Activated gamma-delta T cell treated with Interleukin-2 at 50 U/mL for 16 hours (primary cell): Measurements from ENCODE around the gene SOCS1.
A peak's percentile ranks its signal among the peaks of the same experiment; 100 is the strongest.

Experiments
- DNase-seq: peaks from one replicate; pipeline ENCODE4 v3.0.0-alpha.2; 2020

SOCS1 gene

GRCh38 chr16:11242658-11243057 lies 13.3 kb downstream of the SOCS1 start:
- no peak for DNase-seq

- no peak for DNase-seq
Measured at GRCh38 chr16:11241480-11242204, 14.4 kb downstream of the SOCS1 start.

GRCh38 chr16:11240636-11241473 lies 15.1 kb downstream of the SOCS1 start:
- DNase-seq, result no peak

- no peak for DNase-seq
Measured at GRCh38 chr16:11239644-11240632, 16.1 kb downstream of the SOCS1 start.

- no peak for DNase-seq
Measured at GRCh38 chr16:11238272-11239202, 17.5 kb downstream of the SOCS1 start.

GRCh38 chr16:11236461-11237254 lies 19.3 kb downstream of the SOCS1 start:
- DNase-seq, result no peak

GRCh38 chr16:11235703-11235991 lies 20.4 kb downstream of the SOCS1 start:
- DNase-seq, result no peak

- DNase-seq, result no peak
Measured at GRCh38 chr16:11234884-11235702, 20.9 kb downstream of the SOCS1 start.

- DNase-seq, result peak; percentile 56
Measured at GRCh38 chr16:11233727-11234376, 22.2 kb downstream of the SOCS1 start.

GRCh38 chr16:11232852-11233726 lies 22.9 kb downstream of the SOCS1 start:
- peak; percentile 84 for DNase-seq

- no peak for DNase-seq
Measured at GRCh38 chr16:11232302-11232851, 23.6 kb downstream of the SOCS1 start.

- DNase-seq, result no peak
Measured at GRCh38 chr16:11231367-11231970, 24.5 kb downstream of the SOCS1 start.

- DNase-seq, result no peak
Measured at GRCh38 chr16:11229906-11230305, 26.1 kb downstream of the SOCS1 start.

- no peak for DNase-seq
Measured at GRCh38 chr16:11229432-11229831, 26.6 kb downstream of the SOCS1 start.

- no peak for DNase-seq
Measured at GRCh38 chr16:11225677-11226549, 30.1 kb downstream of the SOCS1 start.

GRCh38 chr16:11224894-11225676 lies 30.9 kb downstream of the SOCS1 start:
- peak; percentile 67 for DNase-seq
